Endothelial cell (in vitro differentiated cells): Measurements from ENCODE around the gene ZNF560. TPM values are rescaled to one million over a fixed set of nuclear protein-coding genes. Genes with fewer than 3 reads are reported as not detected.

Source experiments
- DNase-seq: peaks from one replicate; pipeline ENCODE4 v3.0.0; 2021; ENCODE audit warnings: low spot score
- H3K27ac Mint-ChIP-seq: one replicate; pipeline ENCODE4 v1.8.0; 2021; ENCODE audit warnings: mixed read lengths, inconsistent platforms; ENCODE audit not compliant: unreplicated experiment
- H3K27me3 Mint-ChIP-seq: one replicate; pipeline ENCODE4 v1.8.0; 2021; ENCODE audit warnings: mild to moderate bottlenecking, moderate library complexity, mixed read lengths, inconsistent platforms; ENCODE audit not compliant: unreplicated experiment
- H3K36me3 Mint-ChIP-seq: one replicate; pipeline ENCODE4 v1.8.0; 2021; ENCODE audit warnings: mild to moderate bottlenecking, low read depth, mixed read lengths, inconsistent platforms; ENCODE audit not compliant: unreplicated experiment
- H3K4me1 Mint-ChIP-seq: one replicate; pipeline ENCODE4 v1.8.0; 2021; ENCODE audit warnings: mild to moderate bottlenecking, mixed read lengths, inconsistent platforms; ENCODE audit not compliant: unreplicated experiment
- H3K4me3 Mint-ChIP-seq: one replicate; pipeline ENCODE4 v1.8.0; 2021; ENCODE audit warnings: mild to moderate bottlenecking, mixed read lengths, inconsistent platforms; ENCODE audit not compliant: unreplicated experiment
- H3K9me3 Mint-ChIP-seq: one replicate; pipeline ENCODE4 v1.8.0; 2021; ENCODE audit warnings: mixed read lengths, inconsistent platforms; ENCODE audit not compliant: unreplicated experiment
- CTCF ChIP-seq: fragments of 200-600 bp; sonication (generic); IDR thresholded peaks from one replicate; pipeline ENCODE4 v1.5.0; 2021; ENCODE audit warnings: antibody characterized with exemption; ENCODE audit not compliant: unreplicated experiment
- total RNA-seq: library from RNA; stranded (reverse); fragmentation: NEBNext Ultra II Directional; extraction: Animal tissue kit (Norgen Biotek cat#: 25700); gene quantifications from one replicate; pipeline ENCODE4 v1.2.1, GENCODE V29; 2021; ENCODE audit not compliant: unreplicated experiment

Gene ZNF560
- total RNA-seq, 1 donor from 2014 or later: not detected

GRCh38 chr19:9500796-9501195, 2.4 kb upstream of the ZNF560 start:
- no peak for DNase-seq
- no peaks in the 10 kb centered on the region for H3K36me3 Mint-ChIP-seq
- H3K27me3 Mint-ChIP-seq: no peaks in the 10 kb centered on the region
- no peaks in the 10 kb centered on the region for H3K4me1 Mint-ChIP-seq
- TF ChIP-seq CTCF: no peak
- H3K4me3 Mint-ChIP-seq: no peak overlapping the region
- H3K9me3 Mint-ChIP-seq: peaks cover 19% of the 10 kb centered on the region
- H3K27ac Mint-ChIP-seq: no peak overlapping the region

GRCh38 chr19:9494096-9494495, 4.3 kb downstream of the ZNF560 start:
- Mint-ChIP-seq H3K9me3 (peaks cover 34% of the 10 kb centered on the region), H3K27ac (no peak overlapping the region), H3K27me3 (no peaks in the 10 kb centered on the region), H3K36me3 (peaks cover 7% of the 10 kb centered on the region), H3K4me1 (no peaks in the 10 kb centered on the region), H3K4me3 (no peak overlapping the region)
- no peak for DNase-seq
- TF ChIP-seq CTCF: no peak

GRCh38 chr19:9487016-9487415, 11.4 kb downstream of the ZNF560 start:
- peaks cover 3% of the 10 kb centered on the region for H3K27me3 Mint-ChIP-seq
- H3K4me3 Mint-ChIP-seq: no peak overlapping the region
- DNase-seq: no peak
- H3K9me3 Mint-ChIP-seq: peaks cover 24% of the 10 kb centered on the region
- TF ChIP-seq CTCF: no peak
- H3K27ac Mint-ChIP-seq: no peak overlapping the region
- peaks cover 13% of the 10 kb centered on the region for H3K36me3 Mint-ChIP-seq
- no peaks in the 10 kb centered on the region for H3K4me1 Mint-ChIP-seq

GRCh38 chr19:9485140-9485539, 13.3 kb downstream of the ZNF560 start:
- Mint-ChIP-seq H3K36me3 (peaks cover 8% of the 10 kb centered on the region), H3K27ac (no peak overlapping the region), H3K9me3 (peaks cover 13% of the 10 kb centered on the region), H3K4me3 (no peak overlapping the region), H3K27me3 (peaks cover 8% of the 10 kb centered on the region), H3K4me1 (no peaks in the 10 kb centered on the region)
- no peak for TF ChIP-seq CTCF
- no peak for DNase-seq

- H3K4me1 Mint-ChIP-seq: no peaks in the 10 kb centered on the region
- H3K27me3 Mint-ChIP-seq: peaks cover 3% of the 10 kb centered on the region
- H3K9me3 Mint-ChIP-seq: peaks cover 29% of the 10 kb centered on the region
- no peak overlapping the region for H3K27ac Mint-ChIP-seq
- no peak for DNase-seq
- no peak for TF ChIP-seq CTCF
- no peaks in the 10 kb centered on the region for H3K36me3 Mint-ChIP-seq
- no peak overlapping the region for H3K4me3 Mint-ChIP-seq
Observed at GRCh38 chr19:9474975-9475374, 23.4 kb downstream of the ZNF560 start.
